Trophoblast cell (in vitro differentiated cells and primary cell): ENCODE measurements around the gene CADM1.

Experiments used
- DNase-seq, 2 donors: peaks; one replicate each; pipeline ENCODE4 v3.0.0-alpha.2; 2016
- H2AFZ ChIP-seq: 2 replicates; pipeline ENCODE4 v1.6.1; 2013; ENCODE audit warnings: low read length, moderate library complexity, mild to moderate bottlenecking; ENCODE audit not compliant: insufficient read depth, poor library complexity
- H2AK5ac ChIP-seq: 2 replicates; pipeline ENCODE4 v1.6.1; 2013; ENCODE audit warnings: mild to moderate bottlenecking, low read length
- H2BK120ac ChIP-seq: 2 replicates; pipeline ENCODE4 v1.6.1; 2013; ENCODE audit warnings: low read length, mild to moderate bottlenecking, moderate library complexity; ENCODE audit not compliant: insufficient read depth, poor library complexity
- H2BK12ac ChIP-seq: 2 replicates; pipeline ENCODE4 v1.6.1; 2013; ENCODE audit warnings: mild to moderate bottlenecking, low read length, moderate library complexity
- H2BK5ac ChIP-seq: 2 replicates; pipeline ENCODE4 v1.6.1; 2013; ENCODE audit warnings: low read length, low read depth, moderate library complexity, mild to moderate bottlenecking; ENCODE audit not compliant: poor library complexity
- H3K14ac ChIP-seq: 2 replicates; pipeline ENCODE4 v1.6.1; 2013; ENCODE audit warnings: mild to moderate bottlenecking, low read length
- H3K18ac ChIP-seq: 2 replicates; pipeline ENCODE4 v1.6.1; 2013; ENCODE audit warnings: mild to moderate bottlenecking, low read length
- H3K23ac ChIP-seq: 2 replicates; pipeline ENCODE4 v1.6.1; 2013; ENCODE audit warnings: low read length
- H3K27ac ChIP-seq: 2 replicates; pipeline ENCODE4 v1.5.1; 2013; ENCODE audit warnings: low read depth, mild to moderate bottlenecking, inconsistent platforms, low read length, moderate library complexity
- H3K27me3 ChIP-seq: 2 replicates; pipeline ENCODE4 v1.6.1; 2013; ENCODE audit warnings: inconsistent platforms, mild to moderate bottlenecking, low read length, moderate library complexity; ENCODE audit not compliant: insufficient read depth
- H3K36me3 ChIP-seq, 2 experiments: 1 replicate in 1 of 2; 2 replicates in 1 of 2; pipeline ENCODE4 v1.6.1; 2013; ENCODE audit warnings: low read length in 2 of 2, mild to moderate bottlenecking in 2 of 2, moderate library complexity in 1 of 2; ENCODE audit not compliant: insufficient read depth in 2 of 2, control insufficient read depth in 1 of 2
- H3K4ac ChIP-seq: 2 replicates; pipeline ENCODE4 v1.6.1; 2013; ENCODE audit warnings: low read depth, mild to moderate bottlenecking, low read length, moderate library complexity
- H3K4me1 ChIP-seq, 2 experiments: 1 replicate in 1 of 2; 2 replicates in 1 of 2; pipeline ENCODE4 v1.6.1; 2013; ENCODE audit warnings: low read length in 2 of 2, mild to moderate bottlenecking in 2 of 2, moderate library complexity in 1 of 2; ENCODE audit not compliant: insufficient read depth in 2 of 2, control insufficient read depth in 1 of 2
- H3K4me2 ChIP-seq: 2 replicates; pipeline ENCODE4 v1.6.1; 2013; ENCODE audit warnings: inconsistent platforms, mild to moderate bottlenecking, low read length, moderate library complexity
- H3K4me3 ChIP-seq: 2 replicates; pipeline ENCODE4 v1.5.1; 2013; ENCODE audit warnings: mild to moderate bottlenecking, low read depth, low read length, inconsistent platforms
- H3K79me1 ChIP-seq: one replicate; pipeline ENCODE4 v1.6.1; 2013; ENCODE audit warnings: low read length
- H3K79me2 ChIP-seq: 2 replicates; pipeline ENCODE4 v1.6.1; 2013; ENCODE audit warnings: low read length, mild to moderate bottlenecking; ENCODE audit not compliant: control insufficient read depth, insufficient read depth, poor library complexity
- H3K9ac ChIP-seq: 2 replicates; pipeline ENCODE4 v1.6.1; 2013; ENCODE audit warnings: mild to moderate bottlenecking, low read length
- H3K9me3 ChIP-seq: 2 replicates; pipeline ENCODE4 v1.6.1; 2013; ENCODE audit warnings: low read depth, mild to moderate bottlenecking, control low read depth, inconsistent platforms, low read length; ENCODE audit not compliant: insufficient read depth
- H4K12ac ChIP-seq: 2 replicates; pipeline ENCODE4 v1.6.1; 2013; ENCODE audit warnings: low read depth, mild to moderate bottlenecking, low read length, moderate library complexity
- H4K8ac ChIP-seq: 2 replicates; pipeline ENCODE4 v1.6.1; 2013; ENCODE audit warnings: low read depth, mild to moderate bottlenecking, low read length, moderate library complexity
- H4K91ac ChIP-seq: one replicate; pipeline ENCODE4 v1.6.1; 2013; ENCODE audit warnings: low read depth, mild to moderate bottlenecking, low read length, moderate library complexity
- whole genome bisulfite sequencing: extraction: QIAGEN DNeasy Blood & Tissue Kit; methylation state at CpG from one replicate; pipeline ENCODE4 v1.1.7; 2013; ENCODE audit warnings: missing lambda C conversion rate; ENCODE audit not compliant: insufficient read length, insufficient coverage; ENCODE audit errors: extremely low coverage; 5-methylcytosine and 5-hydroxymethylcytosine counted together

The CADM1 gene

GRCh38 chr11:115272925-115273324 is 231.3 kb downstream of the CADM1 start:
- DNase-seq, result no peak
- no peak overlapping the region for H3K14ac ChIP-seq

DNA sequence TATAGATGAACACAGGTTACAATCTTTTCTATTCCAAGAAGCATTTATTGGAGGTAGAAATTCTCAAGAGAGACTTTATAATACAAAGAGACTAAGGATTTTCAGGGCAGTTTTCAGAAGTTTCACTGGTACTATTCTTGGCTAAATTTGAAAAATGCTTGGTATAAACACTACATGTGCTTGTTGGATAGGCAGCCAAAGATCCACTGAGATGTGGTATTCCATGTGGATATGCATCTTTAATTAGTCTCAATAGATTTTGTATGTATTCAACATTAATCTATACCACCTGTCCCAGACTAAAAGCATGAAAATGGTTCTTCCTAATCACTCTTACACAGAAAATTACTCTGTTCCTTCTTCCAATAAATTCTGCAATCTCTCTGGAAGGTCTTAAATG is 232.6 kb downstream of the CADM1 start:
- Histone ChIP-seq H3K79me2 (no peaks in the 10 kb centered on the region), H3K27ac (no peak overlapping the region), H3K4ac (no peak overlapping the region), H2BK120ac (no peak overlapping the region), H3K36me3 (no peaks in the 10 kb centered on the region), H3K79me1 (no peaks in the 10 kb centered on the region), H3K9me3 (peaks cover 2% of the 10 kb centered on the region), H3K18ac (no peak overlapping the region), H2AK5ac (no peak overlapping the region), H3K27me3 (no peaks in the 10 kb centered on the region), H2BK12ac (no peak overlapping the region), H3K4me1 (no peaks in the 10 kb centered on the region), H2BK5ac (no peak overlapping the region), H3K4me2 (no peak overlapping the region), H4K91ac (no peak overlapping the region), H4K12ac (no peak overlapping the region), H2AFZ (no peak overlapping the region), H3K9ac (no peak overlapping the region), H3K4me3 (no peak overlapping the region), H3K23ac (no peak overlapping the region), H3K14ac (no peak overlapping the region), H4K8ac (no peak overlapping the region)
- DNase-seq, result no peak

More at GRCh38 chr11:115272925-115273324, 231.3 kb downstream of the CADM1 start:
- H2BK5ac ChIP-seq, result no peak overlapping the region
- H3K4ac ChIP-seq, result no peak overlapping the region
- no peak overlapping the region for H3K18ac ChIP-seq
- H3K36me3 ChIP-seq, result no peaks in the 10 kb centered on the region
- no peak overlapping the region for H3K9ac ChIP-seq
- H3K79me1 ChIP-seq, result no peaks in the 10 kb centered on the region
- no peak overlapping the region for H3K4me3 ChIP-seq
- H4K12ac ChIP-seq, result no peak overlapping the region
- no peak overlapping the region for H3K4me2 ChIP-seq
- no peak overlapping the region for H2BK12ac ChIP-seq
- H2AK5ac ChIP-seq, result no peak overlapping the region
- peaks cover 2% of the 10 kb centered on the region for H3K9me3 ChIP-seq
- H3K79me2 ChIP-seq, result no peaks in the 10 kb centered on the region
- H2AFZ ChIP-seq, result no peak overlapping the region
- no peak overlapping the region for H3K23ac ChIP-seq
- no CpG with 5 or more reads among the region's 4 CpGs for WGBS
- no peak overlapping the region for H3K27ac ChIP-seq
- H2BK120ac ChIP-seq, result no peak overlapping the region
- no peak overlapping the region for H4K91ac ChIP-seq
- H4K8ac ChIP-seq, result no peak overlapping the region
- no peaks in the 10 kb centered on the region for H3K27me3 ChIP-seq
- no peaks in the 10 kb centered on the region for H3K4me1 ChIP-seq

DNA sequence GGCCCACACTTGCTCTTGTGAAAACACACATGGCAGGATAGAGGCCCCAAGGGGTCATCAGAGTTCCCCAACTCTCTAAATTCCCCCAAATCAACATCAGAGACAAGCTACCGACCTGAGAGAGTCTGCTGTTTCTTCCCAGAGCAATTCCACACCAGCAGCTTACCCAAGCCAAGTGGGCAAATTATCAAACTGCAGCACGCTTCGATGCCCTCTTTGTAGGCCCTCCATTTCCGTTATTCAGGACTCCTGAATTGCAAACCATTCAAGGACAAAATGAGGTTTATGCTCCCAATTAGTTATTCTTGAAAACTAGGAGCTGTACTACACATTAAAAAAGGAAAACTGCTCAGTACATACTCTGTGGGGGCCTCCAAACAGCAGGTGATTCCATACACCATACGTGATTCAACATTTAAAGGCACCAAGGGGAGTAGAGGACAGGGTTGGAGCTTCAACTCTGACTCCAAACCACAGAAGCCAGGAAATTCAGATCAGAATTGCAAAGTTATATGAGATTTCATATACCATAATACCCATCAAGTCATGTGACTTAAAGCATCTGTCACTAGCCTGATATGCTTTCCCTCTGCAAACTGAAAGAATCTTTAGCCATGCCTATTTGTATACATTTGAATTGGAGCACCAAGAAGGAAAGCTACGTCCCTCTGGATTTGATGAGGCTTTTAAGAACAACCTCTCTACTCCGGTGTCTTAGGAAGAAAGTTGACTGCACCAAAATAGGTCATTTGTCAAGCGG is 234.8 kb downstream of the CADM1 start:
- Histone ChIP-seq H2BK5ac (no peak overlapping the region), H3K27ac (no peak overlapping the region), H4K8ac (no peak overlapping the region), H2BK120ac (no peak overlapping the region), H3K4me1 (no peaks in the 10 kb centered on the region), H3K9ac (no peak overlapping the region), H3K36me3 (no peaks in the 10 kb centered on the region), H3K4ac (no peak overlapping the region), H2AFZ (no peak overlapping the region), H2BK12ac (no peak overlapping the region), H4K12ac (no peak overlapping the region), H2AK5ac (no peak overlapping the region), H4K91ac (no peak overlapping the region), H3K18ac (no peak overlapping the region), H3K4me3 (no peak overlapping the region), H3K79me1 (no peaks in the 10 kb centered on the region), H3K9me3 (no peaks in the 10 kb centered on the region), H3K79me2 (no peaks in the 10 kb centered on the region), H3K4me2 (no peak overlapping the region), H3K14ac (no peak overlapping the region), H3K23ac (no peak overlapping the region), H3K27me3 (no peaks in the 10 kb centered on the region)
- DNase-seq, result no peak
- WGBS, result no CpG with 5 or more reads among the region's 8 CpGs

- Histone ChIP-seq H3K27ac (no peak overlapping the region), H3K9ac (no peak overlapping the region), H3K23ac (no peak overlapping the region), H3K27me3 (no peaks in the 10 kb centered on the region), H3K4me3 (no peak overlapping the region), H4K12ac (no peak overlapping the region), H3K9me3 (no peaks in the 10 kb centered on the region), H4K91ac (no peak overlapping the region), H3K4me1 (no peaks in the 10 kb centered on the region), H2BK5ac (no peak overlapping the region), H4K8ac (no peak overlapping the region), H3K36me3 (no peaks in the 10 kb centered on the region), H2AK5ac (no peak overlapping the region), H3K4ac (no peak overlapping the region), H2AFZ (no peak overlapping the region), H3K4me2 (no peak overlapping the region), H2BK12ac (no peak overlapping the region), H2BK120ac (no peak overlapping the region), H3K79me1 (no peaks in the 10 kb centered on the region), H3K14ac (no peak overlapping the region), H3K18ac (no peak overlapping the region), H3K79me2 (no peaks in the 10 kb centered on the region)
- no peak for DNase-seq
- no CpG with 5 or more reads among the region's 7 CpGs for WGBS
Observed at GRCh38 chr11:115267871-115268270, 236.3 kb downstream of the CADM1 start.
